K562 (cell line): ENCODE measurements around the gene MRTFB. TPM values are rescaled to one million over a fixed set of nuclear protein-coding genes. Genes with fewer than 3 reads are reported as not detected.

ENCODE experiments used
- ATF3 ChIP-seq, 2 experiments: fragments of 450-650 bp in 1 of 2; sonication (generic) in 1 of 2; formaldehyde crosslinking in 1 of 2; IDR thresholded peaks in 1 of 2; conservative IDR thresholded peaks in 1 of 2; 2 replicates each; pipeline versions ENCODE4 v1.6.1 to v1.8.1; 2016 to 2023; ENCODE audit warnings: mild to moderate bottlenecking in 2 of 2, moderate library complexity in 2 of 2, inconsistent platforms in 1 of 2, missing genetic modification reagents in 1 of 2
- C11orf30 ChIP-seq: fragments of 450-650 bp; IDR thresholded peaks from 2 replicates; pipeline ENCODE4 v1.6.1; 2016; ENCODE audit warnings: low read depth, mild to moderate bottlenecking
- SAFB ChIP-seq: fragments of 200-400 bp; formaldehyde crosslinking; IDR thresholded peaks from 2 replicates; pipeline ENCODE4 v1.6.1; 2017; ENCODE audit warnings: low read depth, low read length, borderline replicate concordance
- XRCC5 ChIP-seq: fragments of 200-400 bp; formaldehyde crosslinking; IDR thresholded peaks from 2 replicates; pipeline ENCODE4 v1.6.1; 2017; ENCODE audit warnings: low read depth, mild to moderate bottlenecking, low read length
- polyA plus RNA-seq, 8 experiments: library from polyadenylated mRNA; depleted of rRNA in 4 of 8; stranded (reverse) in 5 of 8; unstranded in 3 of 8; fragments of >200 nt; fragmentation: Nextera tagmentation in 2 of 8; fragmentation: Illumina TruSeq in 1 of 8; extraction: Ambion mirVana in 2 of 8; extraction: Trizol in 1 of 8; gene quantifications; 2 replicates each; pipeline versions ENCODE4 v1.2.1 to v1.2.3, GENCODE V29; 2011 to 2014; ENCODE audit warnings: inconsistent platforms in 1 of 8, missing spikeins in 1 of 8
- total RNA-seq, 7 experiments: library from RNA; depleted of rRNA in 6 of 7; stranded (reverse); fragments of >200 nt in 6 of 7; fragmentation: Illumina TruSeq in 2 of 7; extraction: Trizol in 2 of 7; gene quantifications; 2 replicates each; pipeline versions ENCODE4 v1.2.1 to v1.2.3, GENCODE V29; 2011 to 2021; ENCODE audit warnings: low replicate concordance in 1 of 7
- TF ChIP-seq, protein P1 (sequence below), 2 experiments: fragments of 450-650 bp in 1 of 2; sonication (generic) in 1 of 2; formaldehyde crosslinking in 1 of 2; IDR thresholded peaks; 2 replicates each; pipeline versions ENCODE4 v1.7.1 to v1.9.0; 2016 to 2022; ENCODE audit warnings: inconsistent platforms in 1 of 2, mild to moderate bottlenecking in 1 of 2, missing genetic modification reagents in 1 of 2

MRTFB gene
- total and polyA plus RNA-seq, 9 of the 15 experiments (the other 6 are each of a cell fraction or from before 2014, with no cell fraction given), result 2.2 to 12.7 (median 7.0) TPM

DNA sequence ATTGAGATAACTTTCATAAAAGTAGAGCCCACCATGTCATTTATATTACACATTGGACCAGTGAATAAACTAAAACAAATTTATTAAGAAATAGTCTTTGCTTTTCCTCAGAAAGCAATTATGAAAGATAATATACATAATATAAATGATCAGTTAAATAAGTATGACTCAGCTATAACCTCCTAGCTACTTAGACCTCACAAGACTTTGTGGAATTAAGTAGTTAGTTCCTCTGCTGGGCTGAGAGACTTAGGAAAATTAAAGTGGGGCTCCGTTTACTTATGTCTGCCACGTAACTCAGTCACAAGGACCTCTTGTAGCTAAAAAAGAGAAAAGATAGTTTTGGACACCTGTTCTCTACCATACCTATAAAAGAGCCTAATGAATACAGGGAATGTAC is 76.9 kb downstream of the MRTFB start (continued):
- TF ChIP-seq, protein P1, sequence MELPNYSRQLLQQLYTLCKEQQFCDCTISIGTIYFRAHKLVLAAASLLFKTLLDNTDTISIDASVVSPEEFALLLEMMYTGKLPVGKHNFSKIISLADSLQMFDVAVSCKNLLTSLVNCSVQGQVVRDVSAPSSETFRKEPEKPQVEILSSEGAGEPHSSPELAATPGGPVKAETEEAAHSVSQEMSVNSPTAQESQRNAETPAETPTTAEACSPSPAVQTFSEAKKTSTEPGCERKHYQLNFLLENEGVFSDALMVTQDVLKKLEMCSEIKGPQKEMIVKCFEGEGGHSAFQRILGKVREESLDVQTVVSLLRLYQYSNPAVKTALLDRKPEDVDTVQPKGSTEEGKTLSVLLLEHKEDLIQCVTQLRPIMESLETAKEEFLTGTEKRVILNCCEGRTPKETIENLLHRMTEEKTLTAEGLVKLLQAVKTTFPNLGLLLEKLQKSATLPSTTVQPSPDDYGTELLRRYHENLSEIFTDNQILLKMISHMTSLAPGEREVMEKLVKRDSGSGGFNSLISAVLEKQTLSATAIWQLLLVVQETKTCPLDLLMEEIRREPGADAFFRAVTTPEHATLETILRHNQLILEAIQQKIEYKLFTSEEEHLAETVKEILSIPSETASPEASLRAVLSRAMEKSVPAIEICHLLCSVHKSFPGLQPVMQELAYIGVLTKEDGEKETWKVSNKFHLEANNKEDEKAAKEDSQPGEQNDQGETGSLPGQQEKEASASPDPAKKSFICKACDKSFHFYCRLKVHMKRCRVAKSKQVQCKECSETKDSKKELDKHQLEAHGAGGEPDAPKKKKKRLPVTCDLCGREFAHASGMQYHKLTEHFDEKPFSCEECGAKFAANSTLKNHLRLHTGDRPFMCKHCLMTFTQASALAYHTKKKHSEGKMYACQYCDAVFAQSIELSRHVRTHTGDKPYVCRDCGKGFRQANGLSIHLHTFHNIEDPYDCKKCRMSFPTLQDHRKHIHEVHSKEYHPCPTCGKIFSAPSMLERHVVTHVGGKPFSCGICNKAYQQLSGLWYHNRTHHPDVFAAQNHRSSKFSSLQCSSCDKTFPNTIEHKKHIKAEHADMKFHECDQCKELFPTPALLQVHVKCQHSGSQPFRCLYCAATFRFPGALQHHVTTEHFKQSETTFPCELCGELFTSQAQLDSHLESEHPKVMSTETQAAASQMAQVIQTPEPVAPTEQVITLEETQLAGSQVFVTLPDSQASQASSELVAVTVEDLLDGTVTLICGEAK (IDR thresholded peaks at IDR 0.05), result no peak
- TF ChIP-seq, protein P1 (CRISPR knock-in tag; IDR thresholded peaks at IDR 0.05), result no peak
- no peak for TF ChIP-seq XRCC5
- TF ChIP-seq C11orf30, result peak; percentile 47; the same call in 1 of the 2 replicates
- no peak for TF ChIP-seq SAFB
- TF ChIP-seq ATF3 (IDR thresholded peaks at IDR 0.05), result no peak
- no peak for TF ChIP-seq ATF3 (CRISPR knock-in tag; conservative IDR thresholded peaks at IDR 0.05)
